SIG-M5 treated with dmso at 0.1 percent for 504 hours (cell line): Measurements from ENCODE around the gene TMEM131.

Source experiments
- DNase-seq: peaks from one replicate; lab custom pipeline; 2025; ENCODE audit not compliant: unreplicated experiment; lab: John Stamatoyannopoulos, UW

TMEM131 gene

DNA sequence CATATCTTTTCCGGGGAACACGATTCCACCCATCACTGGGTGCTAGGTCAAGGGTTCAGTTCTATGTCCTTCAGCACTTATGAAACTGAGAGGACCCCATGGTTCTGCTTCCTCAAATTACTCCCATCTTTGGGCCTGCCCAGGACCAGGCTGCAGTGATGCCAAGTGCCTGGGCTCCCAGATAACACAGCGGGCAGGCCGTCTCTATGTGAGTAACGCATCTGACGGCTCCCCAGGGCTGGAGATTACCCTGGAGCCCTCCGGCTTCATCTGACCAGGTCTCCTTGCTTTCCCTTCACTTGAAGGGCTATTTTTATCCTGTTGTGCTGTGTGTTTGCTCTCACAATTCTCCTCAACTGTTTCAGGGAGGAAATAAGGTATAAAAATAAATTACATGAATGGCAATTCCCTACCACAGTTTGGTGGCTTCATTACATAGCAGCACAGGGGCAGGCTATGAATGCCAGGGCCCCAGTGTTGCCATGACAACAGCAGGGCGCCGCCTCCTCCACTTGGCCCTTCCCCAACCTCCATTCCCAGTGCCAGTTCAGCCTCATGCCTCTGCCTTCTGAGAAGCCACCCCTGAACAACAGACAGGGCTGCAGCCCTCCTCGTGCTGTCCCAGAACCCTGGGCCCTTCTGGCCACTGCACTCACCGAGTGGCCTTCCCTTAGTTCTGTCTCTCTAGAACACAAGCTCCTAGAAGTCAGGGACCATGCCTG, 25.4 kb upstream of the TMEM131 start:
- no peak for DNase-seq

DNA sequence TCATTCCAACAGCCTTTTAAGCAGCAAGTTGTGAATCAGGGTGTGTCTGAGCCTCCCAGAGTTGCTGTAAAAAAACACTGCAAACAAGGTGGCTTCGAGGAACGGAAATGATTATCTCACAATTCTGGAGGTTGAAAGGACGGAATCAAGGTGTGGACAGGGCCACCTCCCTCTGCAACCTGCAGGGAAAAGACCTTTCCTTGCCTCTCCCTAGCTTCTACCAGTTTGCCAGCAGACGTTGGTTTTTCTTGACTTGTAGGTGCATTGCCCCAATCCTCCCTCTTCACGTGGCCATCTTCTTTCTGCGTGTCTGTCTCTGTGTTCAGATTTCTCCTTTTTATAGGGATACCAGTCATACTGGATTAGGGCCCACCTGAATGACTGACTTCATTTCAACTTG, 24.8 kb upstream of the TMEM131 start:
- no peak for DNase-seq

DNA sequence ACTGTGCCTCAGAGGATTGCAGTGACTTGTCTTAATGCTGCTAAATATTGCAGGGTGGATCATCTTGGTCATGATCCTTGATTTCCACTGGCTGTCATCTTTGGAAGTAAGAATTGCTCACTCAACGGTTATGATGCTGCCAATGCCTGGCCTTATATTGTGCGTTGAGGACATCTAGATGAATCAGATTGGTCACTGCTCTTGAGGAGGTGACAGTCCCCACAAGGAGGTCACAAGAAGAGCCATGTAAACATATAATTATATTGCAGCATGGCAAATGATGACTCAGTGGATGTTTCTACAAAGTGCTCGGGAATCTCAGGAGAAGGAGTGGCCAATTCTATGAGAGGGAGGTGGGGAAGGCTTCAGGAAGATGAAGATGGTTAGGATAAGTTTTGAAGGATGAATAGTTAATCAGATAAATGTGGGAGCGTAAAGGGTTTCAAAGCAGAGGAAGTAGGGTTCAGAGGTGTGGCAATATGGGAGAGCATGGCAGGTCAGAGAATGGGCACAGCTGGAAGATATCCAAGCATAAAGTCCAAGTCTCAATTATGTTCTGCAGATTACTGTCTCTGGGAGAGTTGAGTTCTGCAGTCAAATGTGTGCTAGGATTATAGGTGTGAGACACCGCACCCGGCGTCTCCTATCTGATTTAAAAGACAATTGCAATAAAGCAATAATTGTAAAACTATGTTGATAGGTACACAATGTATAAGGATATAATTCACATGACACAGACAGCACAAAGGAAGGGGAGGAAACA, 21.3 kb upstream of the TMEM131 start:
- DNase-seq = no peak

DNA sequence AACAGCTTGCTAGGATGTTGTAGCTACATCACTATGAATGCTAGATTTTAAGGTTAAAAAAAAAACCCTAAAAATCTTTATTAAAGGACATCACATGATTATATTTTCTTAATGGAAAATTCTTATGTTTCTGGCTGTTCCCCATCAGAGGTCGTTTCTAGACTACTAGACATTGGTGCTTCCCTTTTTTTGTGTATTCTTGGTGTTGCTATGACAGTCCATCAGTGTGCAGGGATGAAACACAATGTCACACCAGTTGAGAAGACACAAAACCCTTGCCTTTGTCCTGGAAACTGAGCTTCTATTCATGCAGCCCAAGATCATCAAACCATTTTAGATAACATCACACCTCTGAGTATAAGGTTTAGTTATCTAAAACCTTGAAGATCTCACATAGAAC, 19.9 kb upstream of the TMEM131 start:
- peak; percentile 50 for DNase-seq

DNA sequence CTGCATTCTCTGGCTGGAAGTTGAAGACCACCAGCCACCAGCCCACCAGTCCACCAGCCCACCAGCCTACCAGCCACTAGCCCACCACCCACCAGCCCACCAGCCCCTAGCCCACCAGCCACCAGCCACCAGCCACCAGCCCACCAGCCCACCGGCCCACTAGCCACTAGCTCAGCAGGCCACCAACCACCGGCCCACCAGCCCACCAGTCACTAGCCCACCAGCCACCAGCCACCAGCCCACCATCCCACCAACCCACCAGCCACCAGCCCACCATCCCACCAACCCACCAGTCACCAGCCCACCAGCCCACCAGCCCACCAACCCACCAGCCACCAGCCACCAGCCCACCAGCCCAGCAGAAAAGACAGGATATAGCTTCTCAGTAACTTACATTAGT, 18.6 kb upstream of the TMEM131 start:
- no peak for DNase-seq

DNA sequence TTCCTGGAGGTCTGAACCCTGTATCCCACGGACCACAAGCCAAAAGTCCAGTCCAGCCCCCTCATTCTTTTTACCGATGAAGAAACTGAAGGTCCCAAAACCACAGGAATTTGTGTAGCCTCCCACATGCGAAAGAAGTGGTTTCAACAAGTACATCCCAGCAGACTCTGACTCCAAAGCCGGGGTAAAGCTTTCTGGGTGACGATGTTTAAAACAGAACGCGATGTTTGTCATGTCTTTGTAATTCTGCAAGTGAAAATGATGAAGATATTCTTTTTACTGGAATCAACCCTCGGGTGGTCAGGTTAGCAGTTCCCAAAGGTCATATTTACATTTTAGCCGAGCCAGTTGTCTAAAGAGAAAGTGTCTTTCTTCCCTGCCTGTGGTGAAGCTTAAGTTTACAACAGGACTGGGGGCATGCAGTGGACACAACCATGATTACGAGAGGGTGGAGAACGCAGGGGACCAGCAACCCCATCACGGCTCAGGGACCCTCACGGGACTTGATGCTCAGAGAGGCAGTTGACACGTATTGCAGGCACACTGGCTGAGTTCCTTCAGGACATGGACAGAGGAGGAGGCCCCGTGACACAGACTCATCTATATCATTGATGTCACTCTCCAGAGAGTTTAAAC, 17.8 kb upstream of the TMEM131 start:
- peak; percentile 78 for DNase-seq

DNA sequence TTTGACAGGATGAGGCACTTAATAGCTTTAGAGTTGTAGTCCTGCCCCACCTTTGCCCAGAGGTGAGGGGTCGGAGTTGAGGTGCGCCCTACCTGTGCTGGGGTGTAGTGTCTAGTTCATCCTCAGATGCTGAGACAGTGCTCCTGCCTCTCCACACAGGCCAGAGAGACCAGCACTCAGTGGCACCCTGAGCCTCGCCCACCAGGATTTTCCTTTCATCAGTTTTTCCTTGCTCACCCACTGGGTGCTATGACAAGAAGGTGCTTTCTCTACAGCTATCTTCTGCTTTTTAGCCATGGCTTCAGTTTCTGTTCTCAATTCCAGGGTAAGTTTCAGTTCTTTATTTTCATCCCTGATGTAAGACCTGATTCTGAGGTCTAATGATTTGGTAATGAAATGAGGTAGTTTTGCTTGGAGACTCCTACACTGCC, 16.8 kb upstream of the TMEM131 start:
- DNase-seq = peak; percentile 99

DNA sequence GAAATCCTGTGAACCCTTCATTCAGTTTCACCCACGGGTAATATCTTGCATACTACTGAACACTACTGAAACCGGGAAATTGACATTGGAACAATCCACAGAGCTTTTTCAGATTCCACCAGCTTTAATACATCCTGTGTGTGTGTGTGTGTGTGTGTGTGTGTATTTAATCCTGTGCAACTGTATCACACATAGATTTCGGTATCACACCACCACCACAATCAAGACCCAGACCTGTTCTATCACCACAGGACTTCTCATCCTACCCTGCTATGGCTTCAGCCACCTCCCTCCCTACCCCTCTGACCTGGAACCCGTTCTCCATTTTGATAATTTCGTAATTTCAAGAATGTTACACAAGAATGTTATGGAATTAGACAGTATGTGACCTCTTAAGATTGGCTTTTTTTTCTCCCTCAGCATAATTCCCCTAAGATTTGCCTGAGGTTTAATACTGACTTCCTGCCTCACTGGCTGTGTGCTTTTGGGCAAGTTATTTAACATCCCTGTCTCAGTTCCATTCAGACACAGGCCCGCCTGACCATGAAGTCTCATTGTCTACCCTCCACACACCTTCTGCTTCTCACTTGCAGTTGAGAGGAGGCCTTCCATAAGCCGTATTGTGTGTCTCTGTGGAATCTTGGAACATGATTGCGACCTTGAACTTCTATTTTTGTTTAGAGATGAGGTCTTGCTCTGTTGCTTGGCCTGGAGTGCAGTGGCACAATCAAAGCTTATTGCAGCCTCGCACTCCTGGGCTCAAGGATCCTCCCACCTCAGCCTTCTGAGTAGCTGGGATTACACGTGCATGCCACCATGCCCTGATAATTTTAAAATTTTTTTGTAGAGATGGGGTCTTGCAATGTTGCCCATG, 14.4 kb upstream of the TMEM131 start:
- no peak for DNase-seq

DNA sequence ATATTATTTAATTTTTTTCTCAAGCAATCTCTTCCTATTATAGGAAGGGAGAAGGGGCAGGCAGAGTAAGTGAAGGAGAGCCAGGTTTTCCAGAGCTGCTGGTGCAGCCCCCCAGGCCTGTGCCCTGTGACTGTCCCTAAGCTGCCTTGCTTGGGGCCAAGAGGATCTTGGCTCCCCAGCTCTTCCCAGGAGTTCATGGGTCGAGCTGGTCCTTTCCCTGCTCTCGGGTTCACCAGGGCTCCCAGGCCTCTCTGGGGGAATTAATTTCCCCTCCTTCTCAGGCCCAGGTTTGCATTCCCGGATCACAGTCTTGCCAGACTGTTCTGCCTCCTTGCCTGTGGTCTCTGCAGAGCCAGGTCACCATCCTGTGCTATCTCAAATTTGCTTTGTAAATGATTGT, 12.7 kb upstream of the TMEM131 start:
- no peak for DNase-seq

DNA sequence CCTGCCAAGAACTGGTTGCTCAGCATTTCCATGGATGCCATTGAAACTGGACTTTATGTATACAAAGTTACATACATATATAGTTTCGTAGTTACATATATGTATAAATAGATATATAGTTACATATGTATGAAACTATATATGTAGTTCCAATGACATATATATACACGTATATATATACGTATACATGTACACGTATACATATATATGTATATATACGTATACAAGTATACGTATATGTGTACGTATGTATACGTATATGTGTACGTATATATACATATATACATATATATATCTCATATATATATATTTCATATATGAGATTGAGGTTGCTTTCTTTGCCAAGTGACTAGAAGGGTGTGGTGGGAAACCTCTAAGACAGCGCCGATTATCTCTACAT, 10.6 kb upstream of the TMEM131 start:
- no peak for DNase-seq

DNA sequence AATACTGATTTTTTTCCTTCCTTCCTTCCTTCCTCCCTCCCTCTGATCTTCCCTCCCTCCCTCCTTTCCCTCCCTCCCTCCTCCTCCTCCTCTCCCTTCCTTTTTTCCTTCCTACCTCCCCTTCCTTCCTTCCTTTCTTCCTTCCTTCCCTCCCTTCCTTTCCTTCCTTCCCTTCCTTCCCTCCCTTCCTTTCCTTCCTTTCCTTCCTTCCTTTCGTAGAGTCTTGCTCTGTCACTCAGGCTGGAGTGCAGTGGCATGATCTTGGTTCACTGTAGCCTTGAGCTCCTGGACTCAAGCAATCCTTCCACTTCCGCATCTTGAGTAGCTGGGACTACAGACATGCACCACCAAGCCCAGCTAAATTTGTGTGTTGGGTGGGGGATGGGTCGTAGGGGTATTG, 8.9 kb upstream of the TMEM131 start:
- DNase-seq = no peak

DNA sequence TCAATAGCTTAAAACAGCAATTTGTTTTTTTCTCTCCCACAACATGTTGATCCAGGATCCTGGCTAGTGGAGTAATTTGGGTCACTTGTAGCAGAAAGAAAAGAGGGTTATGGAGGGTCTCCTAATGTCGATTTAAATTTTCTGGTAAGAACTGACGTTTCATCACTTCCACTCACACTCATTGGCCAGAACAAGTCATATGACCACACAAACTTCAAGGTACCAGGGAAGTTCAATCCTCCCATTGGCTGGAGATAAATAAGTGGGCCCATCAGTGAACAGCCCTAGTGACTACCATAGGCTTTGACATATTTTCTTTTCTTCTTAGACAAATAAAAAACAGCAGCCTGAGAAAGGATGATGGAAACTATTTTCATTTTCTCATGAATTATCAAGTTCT, 8.3 kb upstream of the TMEM131 start:
- DNase-seq = no peak

DNA sequence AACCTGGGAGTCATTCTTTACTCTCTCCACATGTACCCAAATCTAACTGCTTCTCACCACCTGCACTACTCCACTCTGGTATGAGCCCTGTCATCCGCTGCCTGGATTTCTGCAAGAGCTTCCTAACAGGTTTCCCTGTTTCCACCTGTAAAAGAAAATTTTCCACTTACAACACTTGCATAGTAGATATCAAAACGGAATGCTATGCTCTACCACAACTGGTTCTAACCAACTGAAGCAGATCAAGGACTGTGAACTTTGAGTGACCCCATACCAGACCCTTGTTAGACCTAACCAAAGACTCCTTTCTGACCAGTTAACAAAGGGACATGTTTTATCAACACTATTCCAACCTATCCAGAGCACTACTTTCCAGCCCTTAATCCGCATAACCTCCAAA, 3.8 kb upstream of the TMEM131 start:
- no peak for DNase-seq

DNA sequence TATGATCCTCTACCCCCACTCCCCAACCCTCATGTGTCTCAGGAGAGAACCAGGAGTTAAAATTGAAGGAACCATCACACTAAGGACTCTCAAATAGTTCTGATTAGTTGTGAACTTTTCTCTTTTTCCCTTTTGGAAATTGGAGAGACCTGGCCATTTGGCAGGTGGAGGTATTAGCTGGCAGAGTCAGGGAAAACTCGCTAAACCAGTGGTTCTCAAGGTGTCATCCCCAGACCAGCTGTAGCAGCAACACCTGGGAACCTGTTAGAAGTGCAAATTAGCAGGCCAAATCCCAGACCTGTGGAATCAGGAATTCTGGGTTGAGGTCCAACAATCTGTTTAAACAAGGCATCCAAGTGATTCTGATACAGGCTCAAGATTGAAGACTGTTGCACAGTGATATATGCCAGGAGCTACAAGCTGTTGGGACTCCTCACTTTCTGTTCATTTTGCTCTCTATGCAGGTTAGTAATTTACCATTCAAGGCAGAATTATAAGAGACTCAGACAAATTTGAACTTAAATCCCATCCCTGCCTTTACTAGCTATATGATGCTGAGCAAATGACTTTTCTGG, 2.8 kb upstream of the TMEM131 start:
- DNase-seq = no peak

DNA sequence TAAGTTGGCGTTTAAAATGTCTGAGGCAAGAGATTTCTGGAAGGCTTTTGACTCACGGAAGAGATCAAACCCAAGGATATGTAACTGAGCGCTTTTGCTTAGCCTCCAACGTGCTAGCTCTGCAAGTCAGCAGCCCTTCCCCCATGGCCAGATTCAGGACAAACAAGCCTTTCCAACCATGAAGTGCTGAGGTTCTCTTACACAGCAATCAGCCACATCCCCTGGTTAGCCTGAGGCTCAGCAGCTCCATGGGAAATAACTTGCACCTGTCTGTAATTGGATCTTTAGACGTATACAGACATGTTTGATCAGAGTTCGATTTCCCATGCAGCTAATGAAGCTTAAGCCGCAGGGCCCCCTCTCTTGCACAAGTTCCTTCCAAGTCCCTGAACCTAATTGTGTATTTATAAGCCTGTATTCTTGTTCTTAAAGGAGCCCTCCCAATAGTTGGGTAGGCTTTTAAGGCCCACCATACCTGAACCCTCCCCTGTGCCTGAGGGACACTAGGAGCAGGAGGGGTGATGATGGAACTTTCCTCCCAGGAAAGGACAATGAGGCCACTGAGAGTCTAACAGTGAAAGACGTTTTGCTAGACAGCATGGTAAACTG, 2.1 kb upstream of the TMEM131 start:
- DNase-seq = peak; percentile 51

DNA sequence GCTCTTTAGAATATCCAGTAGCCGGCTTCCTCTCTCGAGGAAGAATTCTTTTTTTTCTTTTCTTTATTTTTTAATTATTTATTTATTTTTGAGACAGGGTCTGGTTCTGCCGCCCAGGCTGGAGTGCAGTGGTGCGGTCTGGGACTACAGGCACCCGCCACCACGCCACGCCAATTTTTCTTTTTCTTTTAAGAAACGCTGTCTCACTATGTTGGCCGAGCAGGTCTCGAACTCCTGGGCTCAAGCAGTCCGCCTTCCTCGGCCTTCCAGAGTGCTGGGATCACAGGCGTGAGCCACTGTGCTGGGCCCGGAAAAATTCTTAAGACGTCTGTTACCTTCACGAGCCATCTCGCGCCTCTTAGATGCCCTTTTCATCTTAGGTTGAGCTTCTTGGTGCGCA, 931 bp upstream of the TMEM131 start:
- no peak for DNase-seq

DNA sequence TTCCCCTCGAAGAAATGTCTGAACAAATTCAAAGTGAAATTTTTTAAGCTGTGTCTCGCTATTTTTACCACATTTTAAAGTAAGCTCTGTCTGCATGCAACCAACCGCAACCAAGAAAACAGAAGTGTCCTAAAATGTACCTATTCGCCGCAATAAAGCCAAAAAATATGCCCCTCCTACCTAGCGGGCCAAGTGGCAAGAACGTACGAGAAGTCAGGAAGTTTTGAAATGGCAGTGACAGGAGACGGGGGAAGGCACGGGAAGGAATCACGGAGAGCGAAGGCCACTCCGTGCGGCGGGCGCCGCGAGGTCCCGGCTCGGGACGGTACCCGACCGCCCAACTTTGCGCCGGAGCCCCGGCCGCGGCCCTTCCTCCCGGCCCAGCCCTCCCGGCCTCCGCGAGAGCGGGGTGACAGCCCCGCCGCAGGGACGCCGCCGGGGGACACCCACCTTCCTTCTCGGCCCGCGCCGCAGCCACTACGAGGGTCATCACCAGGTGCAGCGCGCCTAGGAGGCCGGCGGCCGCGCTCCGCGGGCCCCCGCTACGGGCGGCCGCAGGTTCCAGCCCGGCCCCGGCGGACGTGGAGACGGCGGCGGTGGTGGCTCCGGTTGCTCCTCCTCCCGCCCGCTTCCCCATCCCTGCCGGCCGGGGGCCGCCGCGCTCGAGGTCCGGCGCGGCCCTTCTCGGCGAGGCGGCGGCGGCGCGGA, 568 bp downstream of the TMEM131 start:
- peak; percentile 90 for DNase-seq

DNA sequence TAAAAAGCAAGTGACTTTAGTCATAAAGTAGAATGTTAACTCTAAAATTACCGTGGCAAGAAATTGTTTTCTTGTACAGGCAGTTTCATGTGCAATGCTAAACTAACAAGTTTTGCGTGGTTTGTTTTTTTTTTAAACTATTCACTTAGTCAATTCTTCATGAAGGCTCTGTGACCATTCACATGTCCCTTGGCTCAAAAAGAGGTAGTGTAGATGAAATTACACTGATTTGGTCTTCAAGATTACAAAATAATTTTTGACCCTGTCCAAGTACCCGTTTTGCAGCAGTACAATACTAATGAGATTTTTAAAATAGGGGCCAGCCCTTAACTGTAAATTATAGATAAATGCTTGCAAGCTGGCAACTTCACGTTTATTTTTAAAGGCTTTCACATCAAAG, 1.3 kb downstream of the TMEM131 start:
- DNase-seq = no peak

DNA sequence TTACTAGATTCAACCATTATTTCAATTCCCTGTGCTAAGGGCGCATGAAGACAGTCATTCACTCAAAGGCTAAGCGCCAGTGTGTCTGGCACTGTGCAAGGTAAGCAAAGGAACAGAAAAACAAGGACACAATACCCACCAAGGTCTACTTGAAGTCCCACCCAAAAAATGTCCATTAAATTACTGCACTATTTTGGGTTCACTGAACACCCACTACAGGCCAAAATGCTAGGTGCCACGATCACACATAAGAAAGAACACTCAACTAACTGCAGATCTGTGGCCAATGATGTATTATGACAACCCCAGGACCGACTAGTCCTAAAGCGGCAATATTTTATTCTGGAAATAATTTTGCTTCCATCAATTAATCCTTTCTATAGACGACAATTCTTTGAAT, 1.8 kb downstream of the TMEM131 start:
- DNase-seq = no peak
